ENCODE measurements around the gene HEPN1. TPM values are rescaled to one million over a fixed set of nuclear protein-coding genes. Genes with fewer than 3 reads are reported as not detected.

The HEPN1 gene
- total RNA-seq, 1 donor: not detected

DNA sequence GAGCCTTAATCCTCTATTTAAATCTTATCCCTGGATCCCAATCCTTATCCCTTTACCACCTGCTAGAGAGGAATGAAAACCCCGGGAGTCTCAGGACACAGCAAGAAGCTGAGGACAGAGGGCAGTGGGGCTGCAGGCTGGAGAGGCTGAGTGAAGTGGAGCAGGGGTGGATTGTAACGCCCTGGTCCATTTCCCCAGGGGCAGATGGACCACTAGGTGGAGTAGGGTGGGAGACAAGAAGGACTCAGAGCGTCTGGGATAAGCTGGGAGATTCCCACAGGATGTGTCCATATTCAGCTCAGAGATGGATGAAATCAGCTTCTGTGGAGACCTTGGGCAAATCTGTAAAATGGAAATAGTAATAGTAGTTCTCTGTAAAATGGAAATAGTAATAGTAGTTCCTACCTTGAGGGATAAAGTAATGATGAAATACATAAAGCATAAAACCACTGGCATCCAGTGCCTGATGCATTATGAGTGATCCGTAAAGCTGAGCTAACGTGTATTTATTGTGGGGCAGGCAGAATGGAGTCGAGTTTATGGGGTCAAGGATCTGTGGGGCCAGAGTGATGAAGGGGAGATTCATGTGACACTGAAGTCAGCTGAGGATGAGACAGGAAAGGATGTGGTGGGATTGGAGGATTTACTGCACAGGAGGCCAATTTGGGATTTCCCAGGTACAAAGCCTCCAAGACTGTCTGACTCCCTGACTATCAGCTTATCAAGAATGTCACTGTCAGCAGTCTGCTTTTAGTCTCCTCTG is 19.5 kb upstream of the HEPN1 start:
- peak; percentile 21 for DNase-seq (ENCODE audit: low read depth)
- TF ChIP-seq CTCF (IDR thresholded peaks at IDR 0.05; ENCODE audit: insufficient read depth, low read length): peak; percentile 36
- no peak overlapping the region for H3K4me3 ChIP-seq (ENCODE audit: low read depth, low read length)

- H3K4me3 ChIP-seq (ENCODE audit: low read depth, low read length): peak overlapping the region; percentile 29
- TF ChIP-seq CTCF (IDR thresholded peaks at IDR 0.05; ENCODE audit: insufficient read depth, low read length): no peak
- peak; percentile 88 for DNase-seq (ENCODE audit: low read depth)
Measured at GRCh38 chr11:124900464-124900863, 18.6 kb upstream of the HEPN1 start.

- no peak for DNase-seq (ENCODE audit: low read depth)
- H3K4me3 ChIP-seq (ENCODE audit: low read depth, low read length): no peak overlapping the region
- no peak for TF ChIP-seq CTCF (IDR thresholded peaks at IDR 0.05; ENCODE audit: insufficient read depth, low read length)
Measured at GRCh38 chr11:124902616-124903015, 16.4 kb upstream of the HEPN1 start.

DNA sequence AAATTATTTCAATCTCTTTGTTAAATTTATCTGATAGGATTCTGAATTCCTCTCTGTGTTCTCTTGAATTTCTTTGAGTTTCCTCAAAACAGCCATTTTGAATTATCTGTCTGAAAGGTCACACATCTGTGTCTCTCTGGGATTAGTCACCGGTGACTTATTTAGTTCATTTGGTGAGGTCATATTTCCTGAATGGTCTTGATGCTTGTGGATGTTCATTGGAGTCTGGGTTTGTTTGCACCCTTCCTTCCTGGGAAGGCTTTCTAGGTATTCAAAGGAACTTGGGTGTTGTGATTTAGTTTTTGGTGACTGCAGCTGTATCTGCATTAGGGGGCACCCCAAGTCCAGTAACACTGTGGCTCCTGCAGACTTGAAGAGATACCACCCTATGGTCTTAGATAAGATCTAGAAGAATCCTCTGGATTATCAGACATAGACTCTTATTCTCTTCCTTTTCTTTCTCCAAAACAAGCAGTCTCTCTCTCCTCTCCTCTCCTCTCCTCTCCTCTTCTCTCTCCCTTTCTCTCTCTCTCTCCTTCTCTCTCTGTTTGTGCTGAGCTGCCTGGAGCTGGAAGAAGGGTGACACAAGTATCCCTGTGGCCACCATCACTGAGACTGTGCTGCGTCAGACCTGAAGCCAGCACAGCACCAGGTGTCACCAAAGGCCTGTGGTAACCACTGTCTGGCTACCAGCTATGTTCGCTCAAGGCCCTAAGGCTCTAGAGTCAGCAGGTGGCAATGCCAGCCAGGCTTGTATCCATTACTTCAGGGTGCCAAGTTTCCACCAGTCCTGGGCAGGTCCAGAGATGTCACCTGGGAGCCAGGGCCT is 3.3 kb upstream of the HEPN1 start:
- peak; percentile 26 for DNase-seq (ENCODE audit: low read depth)
- no peak for TF ChIP-seq CTCF (IDR thresholded peaks at IDR 0.05; ENCODE audit: insufficient read depth, low read length)
- H3K4me3 ChIP-seq (ENCODE audit: low read depth, low read length): no peak overlapping the region

GRCh38 chr11:124916370-124916710 is 2.7 kb upstream of the HEPN1 start:
- DNase-seq (ENCODE audit: low read depth): no peak
- no peak for TF ChIP-seq CTCF (IDR thresholded peaks at IDR 0.05; ENCODE audit: insufficient read depth, low read length)
- no peak overlapping the region for H3K4me3 ChIP-seq (ENCODE audit: low read depth, low read length)

- TF ChIP-seq CTCF (IDR thresholded peaks at IDR 0.05; ENCODE audit: insufficient read depth, low read length): no peak
- peak; percentile 56 for DNase-seq (ENCODE audit: low read depth)
Measured at GRCh38 chr11:124917115-124917637, 1.9 kb upstream of the HEPN1 start.

More at GRCh38 chr11:124917115-124917637, 1.9 kb upstream of the HEPN1 start:
- no peak overlapping the region for H3K4me3 ChIP-seq (ENCODE audit: low read depth, low read length)

All from fibroblast of the aortic adventitia (primary cell).